NCI-H345 treated with DMSO at 0.1 percent for 48 hours (cell line): ENCODE measurements around the gene HERC4.
"Not testable (repeated sequence)": the region's sequence is repeated elsewhere in the genome, so short reads cannot be mapped to it uniquely, and the experiment has no call there.

ENCODE experiments used
- DNase-seq: peaks from one replicate; lab custom pipeline; 2025; ENCODE audit not compliant: unreplicated experiment; lab: John Stamatoyannopoulos, UW

Gene HERC4

DNA sequence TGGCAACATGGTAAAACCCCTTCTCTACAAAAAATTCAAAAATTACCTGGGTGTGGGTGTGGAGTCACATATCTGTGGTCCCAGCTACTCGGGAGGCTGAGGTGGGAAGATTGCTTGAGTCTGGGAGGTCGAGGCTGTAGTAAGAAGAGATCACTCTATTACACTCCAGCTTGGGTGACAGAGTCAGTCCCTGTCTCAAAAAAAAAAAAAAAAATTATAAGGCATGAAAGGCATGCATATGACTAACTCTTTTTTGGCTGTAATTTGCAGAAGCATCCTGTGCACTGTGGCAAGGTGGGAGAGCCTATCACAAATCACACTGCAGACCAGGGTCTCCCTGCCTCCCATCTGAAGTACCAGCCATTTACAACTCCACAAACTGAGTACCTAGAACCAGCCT lies 20.1 kb upstream of the HERC4 start:
- DNase-seq, result no peak

DNA sequence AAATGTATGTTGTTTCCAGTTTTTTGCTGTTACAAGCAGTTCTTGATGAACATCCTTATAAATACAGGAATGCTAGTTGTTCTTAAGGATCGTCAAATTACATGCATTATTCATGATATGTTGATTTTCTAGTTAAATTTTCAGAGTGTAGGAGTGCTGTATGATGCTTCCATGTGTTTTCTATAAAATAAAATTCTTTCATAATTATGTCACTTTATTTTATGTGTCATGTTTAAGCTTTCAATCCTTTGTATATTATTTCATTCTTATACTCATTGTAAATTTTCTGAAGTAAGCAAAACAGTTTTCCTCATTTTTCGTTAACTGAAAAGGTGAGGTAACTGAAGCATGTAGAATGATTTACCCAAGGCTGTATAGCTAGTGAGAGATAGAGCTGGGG lies 17.4 kb upstream of the HERC4 start:
- no peak for DNase-seq

- DNase-seq, result no peak
Measured at GRCh38 chr10:68090586-68090985, 15.5 kb upstream of the HERC4 start.

GRCh38 chr10:68088740-68089139 lies 13.7 kb upstream of the HERC4 start:
- DNase-seq, result no peak

- no peak for DNase-seq
Measured at GRCh38 chr10:68087685-68088401, 12.8 kb upstream of the HERC4 start.

DNA sequence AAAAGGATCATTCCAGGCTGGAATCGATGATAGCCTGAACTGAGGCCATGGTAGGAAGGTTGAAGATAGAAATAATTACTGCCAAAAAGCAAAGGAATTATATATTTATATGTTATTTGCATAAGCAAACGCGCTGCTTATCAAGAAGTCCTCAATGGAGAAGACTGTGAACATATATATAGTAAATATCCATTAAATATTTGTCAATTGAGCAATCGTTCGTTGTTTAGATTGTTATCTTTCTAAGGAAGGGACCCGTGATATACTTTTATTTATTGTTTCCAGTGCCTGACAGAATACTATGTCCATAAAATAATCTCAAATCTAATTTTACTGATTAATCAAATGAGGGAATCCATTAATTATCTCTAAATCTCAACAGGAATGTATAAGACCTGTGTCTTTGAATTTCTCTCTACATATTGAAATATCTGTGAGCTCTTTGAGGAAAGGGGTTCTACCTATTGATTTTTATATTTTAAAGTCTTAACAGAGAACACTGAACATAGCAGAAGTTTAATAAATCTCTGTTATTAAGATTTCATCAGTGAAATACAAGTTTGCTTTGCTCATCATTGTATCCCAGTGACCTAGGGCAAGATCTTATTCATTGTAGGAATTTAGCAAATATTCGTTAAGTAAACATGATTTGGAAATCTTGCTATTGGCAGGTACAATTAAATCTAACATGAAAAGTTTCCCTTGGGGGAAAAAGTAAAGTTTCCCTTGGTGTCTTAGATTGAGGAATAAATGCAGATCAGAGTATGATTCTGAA lies 12.0 kb upstream of the HERC4 start:
- no peak for DNase-seq

DNA sequence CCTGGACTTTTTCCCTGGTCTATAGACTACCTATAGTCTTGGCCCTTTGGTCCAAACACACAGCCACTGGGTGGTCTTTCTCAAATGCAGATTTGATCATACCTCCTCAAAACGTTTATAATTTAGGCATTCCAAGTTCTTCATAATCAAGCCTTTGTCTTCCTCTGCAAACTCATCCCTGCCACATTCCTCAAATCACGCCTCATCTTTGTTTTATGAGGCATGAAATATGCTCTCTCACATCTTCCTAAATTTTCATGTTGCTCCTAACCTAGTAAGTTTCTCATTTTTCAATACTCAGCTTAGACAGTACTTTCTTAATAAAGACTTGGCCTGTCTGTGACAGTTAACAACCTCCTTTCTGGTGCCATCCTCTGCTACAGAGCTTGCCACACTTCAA lies 10.9 kb upstream of the HERC4 start:
- no peak for DNase-seq

DNA sequence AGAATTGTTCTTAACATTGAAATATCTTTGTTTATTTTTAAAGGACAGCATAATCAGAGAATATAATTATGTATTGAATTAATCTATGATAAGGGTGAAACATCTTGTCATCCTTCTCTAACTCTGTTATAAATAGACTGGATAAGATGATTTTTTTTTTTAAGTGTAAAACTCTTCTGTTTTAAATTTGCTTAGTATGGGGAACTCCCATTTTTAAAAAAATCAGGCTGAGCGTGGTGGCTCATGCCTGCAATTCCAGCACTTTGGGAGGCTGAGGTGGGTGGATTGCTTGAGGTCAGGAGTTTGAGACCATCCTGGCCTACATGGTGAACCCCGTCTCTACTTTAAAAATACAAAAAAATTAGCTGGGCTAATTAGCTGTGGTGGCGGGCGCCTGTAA lies 9.4 kb upstream of the HERC4 start:
- DNase-seq, result no peak

DNA sequence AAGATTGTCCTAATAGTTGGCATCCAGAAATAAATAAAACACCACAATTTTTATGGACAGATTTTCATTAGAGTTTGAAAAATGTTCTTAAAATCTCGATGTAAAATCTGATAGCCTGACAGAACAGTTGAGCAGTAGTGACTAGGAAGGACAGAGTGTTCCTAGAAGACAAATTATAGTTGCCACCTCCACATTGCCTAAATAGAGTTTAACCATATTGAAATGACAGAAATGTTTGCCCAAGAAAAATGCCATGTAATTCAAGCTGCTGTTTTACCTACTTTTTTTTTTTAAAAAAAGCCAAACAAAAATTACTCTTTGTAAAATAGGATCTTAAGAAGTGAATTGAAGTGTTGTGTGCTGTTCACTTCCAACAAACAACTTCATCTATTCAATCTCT lies 8.9 kb upstream of the HERC4 start:
- DNase-seq, result no peak

- DNase-seq, result no peak
Measured at GRCh38 chr10:68082872-68083271, 7.8 kb upstream of the HERC4 start.

DNA sequence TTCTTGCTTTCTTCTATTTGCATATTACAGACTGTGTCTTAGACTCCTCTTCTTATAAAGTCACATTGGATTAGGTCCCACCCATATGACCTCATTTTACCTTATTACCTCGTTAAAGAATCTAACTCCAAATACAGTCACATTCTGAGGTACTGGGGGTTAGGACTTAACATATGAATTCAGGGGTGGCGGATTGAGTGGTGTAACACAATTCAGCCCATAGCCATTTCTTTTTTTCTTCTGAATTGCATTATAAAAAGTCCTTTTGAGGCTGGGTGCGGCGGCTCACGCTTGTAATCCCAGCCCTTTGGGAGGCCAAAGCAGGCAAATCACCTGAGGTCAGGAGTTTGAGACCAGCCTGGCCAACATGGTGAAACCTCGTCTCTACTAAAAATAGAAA lies 6.8 kb upstream of the HERC4 start:
- DNase-seq, result no peak

GRCh38 chr10:68080853-68081431 lies 5.9 kb upstream of the HERC4 start:
- no peak for DNase-seq

DNA sequence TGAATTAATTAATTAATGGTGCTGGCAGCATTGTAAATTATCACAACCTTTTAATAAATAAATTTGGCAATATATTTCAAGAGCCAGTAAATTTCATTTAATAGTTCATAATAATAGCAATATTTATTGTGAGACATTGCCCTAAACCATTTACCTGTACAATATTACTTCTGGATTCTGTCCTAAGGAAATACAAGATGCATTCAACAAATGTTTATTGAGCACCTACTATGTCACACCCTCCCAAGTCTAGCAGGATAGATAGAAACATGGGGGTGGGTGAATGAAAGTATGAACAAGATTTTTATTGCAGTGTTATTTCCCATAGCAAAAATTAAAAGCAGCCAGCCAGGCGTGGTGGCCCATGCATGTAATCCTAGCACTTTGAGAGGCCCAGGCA lies 4.4 kb upstream of the HERC4 start:
- no peak for DNase-seq

GRCh38 chr10:68077026-68077425 lies 1.9 kb upstream of the HERC4 start:
- no peak for DNase-seq

DNA sequence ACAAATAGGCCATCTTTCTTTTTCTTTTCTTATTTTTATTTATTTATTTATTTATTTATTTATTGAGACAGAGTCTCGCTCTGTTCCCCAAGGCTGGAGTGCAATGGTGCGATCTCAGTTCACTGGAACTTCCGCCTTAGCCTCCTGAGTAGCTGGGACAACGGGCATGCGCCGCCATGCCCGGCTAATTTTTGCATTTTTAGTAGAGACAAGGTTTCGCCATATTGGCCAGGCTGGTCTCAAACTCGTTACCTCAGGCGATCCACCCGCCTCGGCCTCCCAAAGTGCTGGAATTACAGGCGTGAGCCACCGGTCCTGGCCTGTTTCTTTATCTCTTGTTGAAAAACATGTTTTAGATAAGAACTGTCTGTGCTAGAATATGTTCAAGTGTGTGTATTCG lies 998 bp upstream of the HERC4 start:
- not testable (repeated sequence) for DNase-seq

- no peak for DNase-seq
Measured at GRCh38 chr10:68075550-68076004, 494 bp upstream of the HERC4 start.

DNA sequence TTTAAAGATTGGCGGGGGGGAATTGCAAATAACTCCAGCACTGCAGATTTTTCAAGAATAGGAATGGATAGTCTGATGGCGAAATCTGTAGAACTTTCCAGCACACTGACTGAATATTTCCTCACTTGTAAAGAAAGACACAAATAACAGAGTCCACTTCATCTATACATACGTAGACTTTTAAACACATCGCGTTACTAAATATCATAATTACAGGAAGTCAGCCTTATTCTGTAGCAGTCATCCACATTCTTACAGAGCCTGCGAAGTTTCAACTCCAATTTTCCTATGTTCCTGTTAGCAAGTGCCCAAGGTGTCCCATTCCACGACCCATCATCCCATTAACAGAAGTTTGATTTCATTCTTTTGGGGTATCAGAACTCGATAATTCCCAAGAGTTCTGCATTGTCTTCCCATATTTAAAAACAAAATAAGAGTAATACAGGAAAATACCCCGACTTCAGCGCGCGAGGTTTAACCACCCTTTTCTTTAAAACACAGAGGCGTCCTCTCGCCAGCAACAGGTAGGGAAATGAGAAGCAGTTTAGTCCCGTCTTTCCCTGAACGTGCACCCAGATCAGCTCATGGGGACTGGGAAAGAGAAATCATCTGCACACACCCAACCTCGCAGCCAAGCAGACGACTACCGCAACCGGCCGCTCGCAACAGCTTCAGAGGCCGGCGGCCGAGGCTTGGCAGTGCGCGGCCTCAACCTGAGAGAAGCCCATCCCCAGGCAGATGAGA lies 880 bp downstream of the HERC4 start:
- no peak for DNase-seq

DNA sequence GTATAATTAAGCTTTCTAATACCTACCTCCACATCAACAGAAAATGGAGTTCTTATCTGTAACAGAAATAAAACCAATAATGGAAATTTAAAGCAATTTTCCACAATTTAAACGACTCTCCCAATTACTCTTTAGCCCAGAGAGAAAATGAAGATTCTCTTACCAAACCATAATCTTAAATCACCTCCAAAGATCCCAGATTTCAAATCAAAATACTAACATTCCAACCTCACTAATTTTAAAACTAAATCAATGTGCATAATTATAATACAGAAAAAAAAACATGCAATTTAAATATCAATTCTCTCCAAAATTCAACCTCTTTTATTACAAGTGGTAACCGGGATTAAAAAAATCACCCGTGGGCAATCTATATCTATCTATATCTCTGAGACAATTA lies 1.5 kb downstream of the HERC4 start:
- no peak for DNase-seq

GRCh38 chr10:68067508-68067907 lies 7.6 kb downstream of the HERC4 start:
- DNase-seq, result no peak

GRCh38 chr10:68067029-68067428 lies 8.1 kb downstream of the HERC4 start:
- no peak for DNase-seq

DNA sequence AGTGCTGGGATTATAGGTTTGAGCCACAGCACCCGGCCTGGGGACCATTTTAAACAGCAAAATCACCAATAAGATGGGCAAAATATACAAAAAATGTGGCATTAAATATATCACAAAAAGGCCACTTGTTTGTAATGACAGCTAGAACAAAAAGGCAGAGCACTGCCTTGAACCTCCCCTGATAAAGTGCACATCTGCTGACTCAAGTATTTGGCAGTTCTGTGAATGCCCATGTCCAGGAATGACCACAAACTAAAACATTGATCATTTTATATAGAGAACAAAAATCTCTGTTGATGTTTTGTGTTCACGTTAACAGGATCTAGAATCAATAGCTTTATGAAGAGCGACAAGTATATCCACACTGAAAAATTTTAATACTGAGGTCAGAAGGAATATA lies 21.5 kb downstream of the HERC4 start:
- no peak for DNase-seq

DNA sequence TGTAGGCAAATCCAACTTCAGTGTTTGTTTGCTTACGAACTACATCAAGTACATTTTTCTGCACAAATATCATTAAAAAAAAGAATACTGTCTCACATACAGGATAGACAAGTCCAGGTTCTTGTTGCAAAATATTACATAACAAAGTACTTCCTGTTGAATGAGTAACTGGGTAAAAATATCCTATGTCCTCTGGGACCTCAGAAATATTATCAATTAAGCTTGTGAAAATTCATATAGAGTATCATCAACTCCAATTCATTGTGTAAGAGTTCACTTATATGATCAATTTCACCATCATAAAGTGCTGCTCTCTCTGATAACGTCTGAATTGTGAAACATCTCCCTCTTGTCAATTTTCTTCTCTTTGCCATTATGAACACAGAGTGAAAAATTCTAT lies 22.6 kb downstream of the HERC4 start:
- DNase-seq, result no peak
